Keratinocyte (primary cell): Measurements from ENCODE around the gene ADAM12. TPM values are rescaled to one million over a fixed set of nuclear protein-coding genes. Genes with fewer than 3 reads are reported as not detected.

Source experiments
- DNase-seq: peaks from one replicate; pipeline ENCODE4 v3.0.0-alpha.2; 2011; ENCODE audit warnings: low read depth, missing footprints, low spot score
- FAIRE-seq: peaks from 2 replicates; lab custom pipeline; 2011; peaks lifted over from hg19 to GRCh38; lab: Jason Lieb, UNC
- H2AFZ ChIP-seq: 2 replicates; pipeline ENCODE4 v1.6.0; 2012; ENCODE audit warnings: low read length, control low read depth, inconsistent platforms; ENCODE audit not compliant: control insufficient read depth
- H3K27ac ChIP-seq: 2 replicates; pipeline ENCODE4 v1.5.1; 2011; ENCODE audit warnings: low read length; ENCODE audit not compliant: control insufficient read depth, insufficient read depth
- H3K27me3 ChIP-seq: 3 replicates; pipeline ENCODE4 v1.6.0; 2011; ENCODE audit warnings: low read length; ENCODE audit not compliant: control insufficient read depth, insufficient read depth; ENCODE audit errors: extremely low read depth
- H3K36me3 ChIP-seq, 2 experiments: 2 replicates in 1 of 2; 3 replicates in 1 of 2; pipeline ENCODE4 v1.5.1; 2011; ENCODE audit warnings: low read length in 2 of 2, mild to moderate bottlenecking in 1 of 2; ENCODE audit not compliant: control insufficient read depth in 2 of 2, insufficient read depth in 2 of 2; ENCODE audit errors: extremely low read depth in 1 of 2
- H3K4me1 ChIP-seq: 3 replicates; pipeline ENCODE4 v1.5.1; 2011; ENCODE audit warnings: low read length; ENCODE audit not compliant: control insufficient read depth, insufficient read depth; ENCODE audit errors: extremely low read depth
- H3K4me2 ChIP-seq: 3 replicates; pipeline ENCODE4 v1.6.0; 2011; ENCODE audit warnings: low read depth, low read length; ENCODE audit not compliant: control insufficient read depth, insufficient read depth; ENCODE audit errors: extremely low read depth
- H3K4me3 ChIP-seq, 3 experiments: fragments of 200-600 bp in 1 of 3; sonication (generic) in 1 of 3; 2 replicates in 2 of 3; 3 replicates in 1 of 3; pipeline ENCODE4 v1.5.1; 2011 to 2016; ENCODE audit warnings: low read length in 3 of 3, mild to moderate bottlenecking in 3 of 3, control low read depth in 2 of 3, inconsistent platforms in 1 of 3, low read depth in 1 of 3, mixed read lengths in 1 of 3, mixed run types in 1 of 3, moderate library complexity in 1 of 3; ENCODE audit not compliant: control insufficient read depth in 2 of 3, insufficient read depth in 2 of 3; ENCODE audit errors: extremely low read depth in 1 of 3
- H3K79me2 ChIP-seq: 2 replicates; pipeline ENCODE4 v1.6.0; 2012; ENCODE audit warnings: low read length; ENCODE audit not compliant: control insufficient read depth, insufficient read depth
- H3K9ac ChIP-seq: 3 replicates; pipeline ENCODE4 v1.6.0; 2011; ENCODE audit warnings: low read length; ENCODE audit not compliant: control insufficient read depth, insufficient read depth; ENCODE audit errors: extremely low read depth
- H3K9me1 ChIP-seq: 3 replicates; pipeline ENCODE4 v1.6.0; 2011; ENCODE audit warnings: low read length; ENCODE audit not compliant: control insufficient read depth, insufficient read depth; ENCODE audit errors: extremely low read depth
- H3K9me3 ChIP-seq: 2 replicates; pipeline ENCODE4 v1.5.1; 2012; ENCODE audit warnings: low read depth, low read length; ENCODE audit not compliant: control insufficient read depth
- H4K20me1 ChIP-seq: 3 replicates; pipeline ENCODE4 v1.6.0; 2011; ENCODE audit warnings: low read length; ENCODE audit not compliant: control insufficient read depth, insufficient read depth; ENCODE audit errors: extremely low read depth
- EZH2 ChIP-seq: IDR thresholded peaks from one replicate; pipeline ENCODE4 v1.6.1; 2012; ENCODE audit warnings: inconsistent platforms, mild to moderate bottlenecking, low read length, moderate library complexity
- dilution Hi-C: fragments of 300-500 bp; cut with MboI; formaldehyde crosslinking; loops from one replicate; pipeline ENCODE4 v1.7.0; 2020; ENCODE audit warnings: low sequenced_read_pairs; ENCODE audit not compliant: extremely low pct_ligation_motif_present
- polyA plus RNA-seq, 5 experiments: library from polyadenylated mRNA; depleted of rRNA in 3 of 5; stranded (reverse) in 3 of 5; stranded (forward) in 1 of 5; unstranded in 1 of 5; fragments of >200 nt; gene quantifications; 1 replicate in 1 of 5; 2 replicates in 3 of 5; 3 replicates in 1 of 5; pipeline versions ENCODE4 v1.2.1 to v1.2.3, GENCODE V29; 2011 to 2012; ENCODE audit warnings: missing spikeins in 2 of 5, low read depth in 1 of 5, low replicate concordance in 1 of 5
- TF ChIP-seq, protein P1 (sequence below), 3 experiments: IDR thresholded peaks in 1 of 3; conservative IDR thresholded peaks in 1 of 3; optimal IDR thresholded peaks in 1 of 3; 2 replicates in 2 of 3; 3 replicates in 1 of 3; pipeline versions ENCODE3 to v1.5.1; 2011; ENCODE audit warnings: low read length in 3 of 3, mild to moderate bottlenecking in 3 of 3, moderate library complexity in 2 of 3, control low read depth in 1 of 3, inconsistent platforms in 1 of 3; ENCODE audit not compliant: insufficient read depth in 2 of 3; ENCODE audit errors: extremely low read depth in 1 of 3

The ADAM12 gene
- polyA plus RNA-seq, 1 donor (not counting 4 experiments of a cell fraction or from before 2014, with no cell fraction given) = 0.07 TPM

DNA sequence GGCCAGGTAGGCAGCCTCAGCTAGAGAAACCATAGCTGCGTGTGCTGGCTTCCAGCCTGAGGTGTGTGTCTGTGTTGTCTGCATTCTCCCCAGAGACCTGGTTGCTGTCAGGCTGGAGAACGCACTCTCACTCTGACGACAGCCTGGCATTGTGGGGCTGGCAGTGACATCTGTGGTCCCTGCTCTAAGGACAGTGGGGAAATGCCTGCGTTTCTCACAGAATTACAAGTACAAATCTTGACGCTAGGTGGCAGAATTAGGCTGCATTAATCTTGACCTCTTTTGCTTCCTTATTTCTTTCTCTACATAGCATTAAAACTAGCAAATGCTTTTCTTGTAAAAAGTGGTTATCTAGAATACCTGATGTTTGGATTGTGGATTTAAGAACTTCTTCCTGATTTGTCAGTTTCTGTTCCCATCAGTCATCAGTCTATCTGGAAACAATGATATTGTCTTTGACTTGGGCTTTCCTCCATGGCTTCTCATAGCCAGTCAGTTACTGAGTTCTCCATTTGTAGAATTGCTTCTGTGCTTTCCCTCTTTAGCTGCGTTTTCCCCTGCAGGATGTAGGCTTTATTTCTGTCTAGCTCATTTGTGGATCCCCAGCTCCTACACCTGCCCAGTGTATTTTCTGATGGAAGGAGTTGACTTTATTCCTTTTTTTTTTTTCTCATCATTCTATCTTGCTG lies 405.9 kb downstream of the ADAM12 start:
- no peaks in the 10 kb centered on the region for H3K9me1 ChIP-seq
- H3K4me3 ChIP-seq = no peak overlapping the region
- no peaks in the 10 kb centered on the region for H3K9me3 ChIP-seq
- no peak overlapping the region for H3K27ac ChIP-seq
- TF ChIP-seq, protein P1, sequence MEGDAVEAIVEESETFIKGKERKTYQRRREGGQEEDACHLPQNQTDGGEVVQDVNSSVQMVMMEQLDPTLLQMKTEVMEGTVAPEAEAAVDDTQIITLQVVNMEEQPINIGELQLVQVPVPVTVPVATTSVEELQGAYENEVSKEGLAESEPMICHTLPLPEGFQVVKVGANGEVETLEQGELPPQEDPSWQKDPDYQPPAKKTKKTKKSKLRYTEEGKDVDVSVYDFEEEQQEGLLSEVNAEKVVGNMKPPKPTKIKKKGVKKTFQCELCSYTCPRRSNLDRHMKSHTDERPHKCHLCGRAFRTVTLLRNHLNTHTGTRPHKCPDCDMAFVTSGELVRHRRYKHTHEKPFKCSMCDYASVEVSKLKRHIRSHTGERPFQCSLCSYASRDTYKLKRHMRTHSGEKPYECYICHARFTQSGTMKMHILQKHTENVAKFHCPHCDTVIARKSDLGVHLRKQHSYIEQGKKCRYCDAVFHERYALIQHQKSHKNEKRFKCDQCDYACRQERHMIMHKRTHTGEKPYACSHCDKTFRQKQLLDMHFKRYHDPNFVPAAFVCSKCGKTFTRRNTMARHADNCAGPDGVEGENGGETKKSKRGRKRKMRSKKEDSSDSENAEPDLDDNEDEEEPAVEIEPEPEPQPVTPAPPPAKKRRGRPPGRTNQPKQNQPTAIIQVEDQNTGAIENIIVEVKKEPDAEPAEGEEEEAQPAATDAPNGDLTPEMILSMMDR (optimal IDR thresholded peaks at IDR 0.05 in 1 of 3, IDR thresholded peaks at IDR 0.05 in 1 of 3, conservative IDR thresholded peaks at IDR 0.05 in 1 of 3; ENCODE audit: extremely low read depth in 1 of 3, insufficient read depth in 2 of 3, low read length in 3 of 3) = peak; percentile 52 to 71 (median 57)
- TF ChIP-seq EZH2 = no peak
- no peaks in the 10 kb centered on the region for H3K4me1 ChIP-seq
- no peaks in the 10 kb centered on the region for H3K27me3 ChIP-seq
- H3K79me2 ChIP-seq = no peaks in the 10 kb centered on the region
- peak; percentile 83 for FAIRE-seq
- H3K9ac ChIP-seq = no peak overlapping the region
- no peak overlapping the region for H3K4me2 ChIP-seq
- H4K20me1 ChIP-seq = no peaks in the 10 kb centered on the region
- no peaks in the 10 kb centered on the region for H3K36me3 ChIP-seq
- no peak for DNase-seq
- H2AFZ ChIP-seq = no peak overlapping the region
- dilution Hi-C loops = no loop called here

GRCh38 chr10:125980521-125981035 lies 407.7 kb downstream of the ADAM12 start:
- FAIRE-seq (no peak), DNase-seq (no peak)
- Histone ChIP-seq H3K9me1 (no peaks in the 10 kb centered on the region), H4K20me1 (no peaks in the 10 kb centered on the region), H3K27ac (no peak overlapping the region), H3K9me3 (no peaks in the 10 kb centered on the region), H3K4me3 (no peak overlapping the region), H3K4me2 (no peak overlapping the region), H3K79me2 (no peaks in the 10 kb centered on the region), H3K9ac (no peak overlapping the region), H2AFZ (no peak overlapping the region), H3K4me1 (no peaks in the 10 kb centered on the region), H3K36me3 (no peaks in the 10 kb centered on the region), H3K27me3 (no peaks in the 10 kb centered on the region)
- TF ChIP-seq EZH2 = no peak
- TF ChIP-seq, protein P1 (optimal IDR thresholded peaks at IDR 0.05 in 1 of 3, IDR thresholded peaks at IDR 0.05 in 1 of 3, conservative IDR thresholded peaks at IDR 0.05 in 1 of 3; ENCODE audit: extremely low read depth in 1 of 3, insufficient read depth in 2 of 3, low read length in 3 of 3) = no peak
- dilution Hi-C loops = no loop called here
